Brain microvascular endothelial cell (primary cell): ENCODE results near the gene PEX14.

ENCODE experiments used
- DNase-seq: peaks from one replicate; pipeline ENCODE4 v3.0.0-alpha.2; 2020
- H3K27ac ChIP-seq: fragments of 250-450 bp; sonication (Bioruptor Pico); 2 replicates; pipeline ENCODE4 v1.5.1; 2020; ENCODE audit warnings: mild to moderate bottlenecking, moderate library complexity
- H3K27me3 ChIP-seq: fragments of 250-450 bp; sonication (Bioruptor Pico); replicated peaks from 2 replicates; pipeline ENCODE4 v1.5.1; 2020; ENCODE audit warnings: mild to moderate bottlenecking
- H3K36me3 ChIP-seq: fragments of 250-450 bp; sonication (Bioruptor Pico); replicated peaks from 2 replicates; pipeline ENCODE4 v1.5.1; 2020; ENCODE audit warnings: mild to moderate bottlenecking
- H3K4me3 ChIP-seq: 2 replicates; pipeline ENCODE4 v1.5.1; 2011; ENCODE audit warnings: low read depth, mild to moderate bottlenecking, control low read depth, low read length, moderate library complexity
- CTCF ChIP-seq: IDR thresholded peaks from 2 replicates; pipeline ENCODE4 v1.5.1; 2011; ENCODE audit warnings: low read depth, mild to moderate bottlenecking, moderate library complexity, low read length, control low read depth, inconsistent platforms; ENCODE audit errors: missing control alignments
- in situ Hi-C: cut with HindIII; loops from 2 replicates; pipeline ENCODE4 v1.10.0; 2017; ENCODE audit warnings: low sequenced_read_pairs, low pct_ligation_motif_present

Gene PEX14

GRCh38 chr1:10511494-10511885 is 36.7 kb downstream of the PEX14 start:
- in situ Hi-C loops: no loop called here
- no peak for DNase-seq
- Histone ChIP-seq H3K4me3 (no peak overlapping the region), H3K27ac (peak overlapping the region; percentile 65), H3K36me3 (no peaks in the 10 kb centered on the region), H3K27me3 (no peaks in the 10 kb centered on the region)
- no peak for TF ChIP-seq CTCF

- Histone ChIP-seq H3K27me3 (no peaks in the 10 kb centered on the region), H3K36me3 (no peaks in the 10 kb centered on the region), H3K4me3 (no peak overlapping the region), H3K27ac (no peak overlapping the region)
- no peak for DNase-seq
- TF ChIP-seq CTCF: no peak
- in situ Hi-C loops: no loop called here
These were observed 38.4 kb downstream of the PEX14 start for GRCh38 chr1:10513199-10513598.

GRCh38 chr1:10514490-10515235 is 39.9 kb downstream of the PEX14 start:
- TF ChIP-seq CTCF: peak; percentile 59
- Histone ChIP-seq H3K4me3 (no peak overlapping the region), H3K36me3 (no peaks in the 10 kb centered on the region), H3K27ac (no peak overlapping the region), H3K27me3 (no peaks in the 10 kb centered on the region)
- peak; percentile 33 for DNase-seq
- in situ Hi-C loops: no loop called here

DNA sequence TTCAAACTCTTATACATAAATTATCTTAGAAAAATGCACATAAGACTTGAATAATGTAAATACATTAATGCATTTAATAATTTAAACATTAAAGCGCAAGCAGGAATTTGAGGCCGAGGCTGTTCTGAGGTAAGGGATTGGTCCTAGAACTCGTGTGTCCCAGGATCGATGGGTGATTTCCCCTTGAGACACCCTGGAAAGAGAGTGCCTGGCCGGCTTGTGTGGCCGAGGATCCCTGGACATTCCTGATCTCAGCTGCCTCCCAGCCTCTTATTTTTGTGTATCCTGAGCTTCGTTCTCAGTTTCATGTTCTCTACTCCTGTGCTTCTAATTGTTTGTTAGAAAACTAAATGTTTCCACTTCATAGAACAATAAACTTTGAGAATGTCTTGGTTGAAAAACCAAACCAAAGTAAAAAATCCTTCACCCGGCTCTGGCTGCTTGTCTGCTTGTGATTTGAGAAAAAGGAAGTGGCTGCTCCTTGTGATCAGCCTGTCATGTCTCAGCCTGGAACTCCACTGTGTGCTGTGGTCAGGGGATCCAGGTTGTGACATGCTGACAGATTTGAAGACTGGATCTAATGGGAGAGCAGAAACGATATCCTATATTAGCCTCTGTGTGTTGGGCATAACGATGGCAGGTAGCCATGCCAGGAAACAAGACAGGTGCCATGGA is 40.7 kb downstream of the PEX14 start:
- Histone ChIP-seq H3K27me3 (no peaks in the 10 kb centered on the region), H3K27ac (no peak overlapping the region), H3K36me3 (no peaks in the 10 kb centered on the region), H3K4me3 (no peak overlapping the region)
- DNase-seq: no peak
- in situ Hi-C loops: no loop called here
- no peak for TF ChIP-seq CTCF

DNA sequence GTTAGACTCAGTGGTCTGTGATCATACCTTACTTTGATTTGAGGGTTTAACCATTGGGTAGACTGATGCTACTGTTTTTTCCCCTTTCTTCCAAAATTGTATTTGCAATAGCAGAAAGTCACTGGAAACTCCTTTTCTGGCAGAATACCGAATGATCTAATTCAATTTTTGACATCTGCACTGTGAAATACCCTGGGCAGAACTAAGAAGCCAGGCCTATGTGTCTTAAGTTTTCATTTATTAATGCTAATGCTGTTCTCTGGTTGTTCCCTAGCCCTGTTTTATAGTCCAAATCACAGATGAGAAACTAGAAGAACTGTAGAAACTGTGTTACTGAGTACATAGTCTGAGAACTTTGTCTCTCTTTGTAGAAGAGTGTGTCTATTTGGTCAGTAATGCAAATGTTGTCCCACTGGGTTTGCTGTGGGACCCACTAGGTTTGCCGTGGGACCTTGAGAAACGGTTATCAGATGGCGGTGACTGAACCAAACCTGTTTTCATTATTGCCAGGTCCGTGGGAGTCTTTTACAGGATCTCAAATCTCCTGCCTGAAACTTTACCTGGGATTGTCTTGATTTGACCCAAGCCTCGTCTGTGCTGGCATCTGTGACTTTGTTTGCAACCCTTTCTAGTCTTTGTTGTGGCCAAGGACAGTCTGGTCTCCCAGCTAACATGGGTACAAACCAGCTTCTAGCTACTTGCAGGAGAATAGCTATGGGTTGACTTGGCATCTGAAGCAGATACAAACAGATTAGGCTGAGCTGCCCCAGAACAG is 41.4 kb downstream of the PEX14 start:
- no peak overlapping the region for H3K4me3 ChIP-seq
- no peak for DNase-seq
- H3K27me3 ChIP-seq: no peaks in the 10 kb centered on the region
- H3K27ac ChIP-seq: no peak overlapping the region
- in situ Hi-C loops: no loop called here
- TF ChIP-seq CTCF: no peak
- no peaks in the 10 kb centered on the region for H3K36me3 ChIP-seq
